HG03469 (cell line): ENCODE measurements around the gene ANKRD44.

ENCODE experiments used
- ATAC-seq: cut with Tn5 transposase; IDR thresholded peaks from one replicate; pipeline ENCODE4 v1.9.1; 2021; ENCODE audit warnings: mild to moderate bottlenecking, moderate library complexity, moderate number of reproducible peaks; ENCODE audit not compliant: unreplicated experiment

The ANKRD44 gene

GRCh38 chr2:197322724-197323720 lies 12.4 kb upstream of the ANKRD44 start:
- ATAC-seq: no peak

GRCh38 chr2:197322143-197322542 lies 11.6 kb upstream of the ANKRD44 start:
- ATAC-seq: no peak

- no peak for ATAC-seq
These were observed 4.8 kb upstream of the ANKRD44 start for GRCh38 chr2:197315371-197315770.

DNA sequence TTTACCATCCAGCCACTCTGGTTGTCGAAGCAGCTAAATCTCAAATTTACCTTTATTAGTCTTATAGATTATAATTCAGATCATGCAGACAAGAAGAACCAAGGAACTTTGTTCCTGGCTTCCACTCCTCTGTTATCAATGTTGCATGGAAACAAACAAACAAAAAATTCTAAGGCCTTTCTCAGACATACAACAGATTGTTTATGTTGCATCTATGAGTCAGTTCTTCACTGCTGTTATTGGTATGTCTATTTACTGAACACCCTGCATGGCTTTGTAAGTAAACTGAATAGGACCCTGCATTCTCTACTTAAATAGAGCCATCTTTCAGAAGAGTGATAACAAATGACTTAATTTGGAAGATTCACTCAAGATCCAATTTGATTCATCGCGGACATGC lies 1.6 kb upstream of the ANKRD44 start:
- no peak for ATAC-seq

DNA sequence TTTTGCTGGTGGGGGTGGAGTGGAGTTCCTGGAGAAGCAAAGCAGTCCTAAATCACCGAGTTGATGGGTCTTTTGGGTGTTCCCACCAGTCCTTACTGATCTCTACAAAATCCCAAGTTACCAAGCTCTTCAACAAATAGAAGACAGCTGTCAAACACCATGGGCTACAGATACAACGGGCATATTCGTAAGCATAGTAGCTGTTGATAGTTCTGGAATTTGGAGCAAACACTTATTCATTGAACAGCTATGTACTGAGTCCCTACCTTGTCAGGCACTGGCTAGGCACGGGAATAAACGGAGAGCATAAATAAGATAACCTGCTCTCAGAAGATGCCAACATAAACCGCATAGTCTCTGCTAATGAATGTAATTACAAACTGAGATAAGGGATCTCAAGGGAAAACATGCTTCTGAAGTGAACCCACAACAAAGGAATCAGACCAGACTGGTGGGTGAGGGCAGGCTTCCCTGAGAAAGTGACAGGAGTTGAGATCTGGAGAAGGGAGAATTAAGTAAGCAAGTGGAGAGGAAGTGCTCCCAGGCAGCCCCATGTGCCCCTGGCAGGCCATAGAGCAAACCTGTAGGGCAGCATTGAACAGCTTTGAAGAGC lies 947 bp upstream of the ANKRD44 start:
- ATAC-seq: no peak

GRCh38 chr2:197310987-197311420 lies 424 bp upstream of the ANKRD44 start:
- ATAC-seq: no peak

DNA sequence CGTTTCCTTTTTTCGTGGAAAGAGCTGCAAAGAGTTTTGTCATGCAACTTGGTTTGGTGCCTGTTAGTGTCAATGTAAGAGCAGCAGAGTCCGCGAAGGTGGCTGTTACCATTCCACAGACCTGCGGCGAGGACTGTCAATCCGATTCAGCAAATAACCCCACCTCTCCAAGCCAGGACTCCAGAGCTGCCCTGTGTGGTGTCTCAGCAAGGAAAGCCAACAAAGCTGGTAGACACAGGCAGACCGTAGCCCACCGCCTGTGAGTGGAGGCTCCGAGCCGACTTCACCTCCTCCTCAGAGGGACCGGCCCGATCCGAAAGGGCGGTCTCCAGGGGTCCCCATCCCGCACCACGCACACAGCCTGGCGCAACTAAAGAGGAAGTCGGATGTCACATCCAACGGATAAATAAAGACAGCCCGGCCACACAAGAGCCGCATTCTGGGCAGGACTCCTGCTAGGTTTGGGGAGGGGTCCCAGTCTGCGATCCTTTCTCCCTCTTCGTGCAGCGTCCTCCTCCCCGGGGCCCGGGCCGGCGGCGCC lies 819 bp downstream of the ANKRD44 start:
- ATAC-seq: no peak

DNA sequence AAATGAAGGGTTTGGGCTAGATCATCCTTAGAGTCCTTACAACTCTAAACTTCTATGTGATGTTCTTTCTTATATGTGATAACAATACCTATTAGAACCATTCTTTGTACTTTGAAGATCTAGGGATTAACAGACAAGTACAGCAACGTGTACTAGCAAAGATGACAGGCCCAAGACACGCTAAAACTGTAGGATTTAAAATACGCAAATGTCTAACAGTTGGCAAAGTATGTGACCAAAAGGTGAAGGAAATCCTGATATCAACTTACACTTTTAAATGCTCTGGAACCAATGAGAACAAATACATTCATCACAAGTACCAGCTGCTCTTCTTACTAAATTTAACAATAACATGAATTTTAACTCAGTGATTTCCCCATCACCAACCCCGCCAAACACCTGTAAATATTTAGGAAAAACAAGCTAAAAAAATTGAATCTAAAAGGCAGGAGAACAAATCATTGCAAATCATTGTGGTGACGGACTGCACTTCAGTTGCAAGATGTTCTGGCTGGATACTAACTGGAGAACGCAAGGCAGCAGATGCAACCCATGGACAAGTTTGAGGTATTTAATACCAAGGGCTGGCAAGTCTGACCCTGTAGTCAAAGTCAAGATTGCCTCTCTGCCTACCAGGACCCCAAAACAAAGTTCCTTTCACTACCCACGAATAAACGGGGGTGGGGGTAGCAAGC lies 1.4 kb downstream of the ANKRD44 start:
- ATAC-seq: no peak

- ATAC-seq: no peak
These were observed 2.0 kb downstream of the ANKRD44 start for GRCh38 chr2:197308585-197308984.

GRCh38 chr2:197307933-197308521 lies 2.6 kb downstream of the ANKRD44 start:
- no peak for ATAC-seq

GRCh38 chr2:197307236-197307932 lies 3.2 kb downstream of the ANKRD44 start:
- no peak for ATAC-seq

- no peak for ATAC-seq
These were observed 3.9 kb downstream of the ANKRD44 start for GRCh38 chr2:197306696-197307040.

DNA sequence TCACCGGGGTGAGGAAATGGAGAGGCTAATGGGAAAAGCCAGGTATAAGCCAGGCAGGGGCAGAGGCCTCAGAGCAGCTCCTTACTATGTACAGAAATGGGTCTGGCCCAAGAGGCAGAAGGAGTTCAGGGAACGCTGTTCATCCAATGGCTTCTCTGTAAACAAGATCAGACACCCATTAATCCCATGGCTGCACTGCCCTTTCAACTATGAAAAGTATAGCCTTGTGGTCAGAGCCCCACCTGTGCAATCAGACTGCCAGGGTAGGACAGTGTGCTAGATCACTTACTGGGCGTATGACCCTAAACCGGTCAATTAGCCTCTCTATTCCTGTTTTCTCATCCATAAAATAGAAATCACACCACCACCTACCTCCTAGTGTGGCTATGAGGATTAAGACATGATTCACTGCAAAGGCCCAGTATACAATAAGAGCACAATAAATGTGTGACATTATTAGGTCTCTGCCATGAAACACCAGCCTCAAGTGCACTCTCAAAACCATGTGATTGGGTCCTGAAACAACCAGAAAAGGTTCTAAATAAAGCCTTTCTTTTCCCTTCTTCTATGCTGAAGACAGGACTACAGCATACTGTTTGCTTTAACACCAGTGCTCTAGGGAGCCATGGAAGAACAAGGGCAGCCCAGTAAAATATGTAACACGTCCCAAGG lies 4.4 kb downstream of the ANKRD44 start:
- ATAC-seq: no peak

- no peak for ATAC-seq
These were observed 6.0 kb downstream of the ANKRD44 start for GRCh38 chr2:197304556-197305011.

GRCh38 chr2:197300139-197300538 lies 10.4 kb downstream of the ANKRD44 start:
- ATAC-seq: no peak

GRCh38 chr2:197298609-197299008 lies 12.0 kb downstream of the ANKRD44 start:
- ATAC-seq: no peak

DNA sequence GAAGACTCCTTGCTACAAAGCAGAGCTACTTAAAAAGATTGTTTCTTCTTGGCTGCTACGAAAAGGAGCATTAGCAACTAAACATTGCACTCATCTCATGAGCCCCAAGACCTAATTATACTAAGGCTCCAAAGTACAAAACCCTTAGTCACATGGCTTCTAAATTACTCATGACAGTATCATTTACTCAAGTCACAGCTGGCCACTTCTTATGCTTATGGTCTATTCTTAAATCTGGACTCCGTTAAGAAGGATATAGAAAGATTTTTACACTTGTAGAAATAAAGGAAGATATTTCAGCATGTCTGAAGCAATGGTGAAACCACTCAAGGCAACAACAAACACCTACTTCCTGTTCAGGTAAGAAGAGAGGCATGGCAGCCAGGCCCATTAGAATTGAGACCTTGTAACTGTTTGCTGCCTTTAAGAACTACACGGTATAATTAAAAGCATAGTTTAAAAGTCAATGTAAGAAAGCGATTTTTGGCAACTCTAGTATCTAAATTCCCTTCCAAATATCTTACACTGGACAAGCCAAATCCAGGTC lies 12.7 kb downstream of the ANKRD44 start:
- ATAC-seq: no peak

DNA sequence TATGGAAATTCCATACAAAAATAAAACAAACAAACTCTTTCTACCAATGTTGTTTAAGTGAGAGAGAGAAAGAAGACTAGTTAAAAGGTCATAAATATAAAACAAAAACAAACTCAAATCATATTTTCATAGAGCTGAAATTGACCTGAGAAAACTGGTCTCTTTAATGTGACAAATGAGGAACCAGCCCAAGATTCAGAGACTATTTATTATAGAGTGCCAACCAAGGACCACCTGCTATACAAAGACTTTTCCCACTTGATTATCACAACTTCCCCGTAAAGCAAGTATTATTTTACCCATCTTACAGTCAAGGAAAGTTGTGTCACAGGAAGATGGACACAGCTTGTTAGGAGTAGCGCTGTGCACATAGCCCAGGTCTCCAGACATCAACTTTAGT lies 13.3 kb downstream of the ANKRD44 start:
- no peak for ATAC-seq

DNA sequence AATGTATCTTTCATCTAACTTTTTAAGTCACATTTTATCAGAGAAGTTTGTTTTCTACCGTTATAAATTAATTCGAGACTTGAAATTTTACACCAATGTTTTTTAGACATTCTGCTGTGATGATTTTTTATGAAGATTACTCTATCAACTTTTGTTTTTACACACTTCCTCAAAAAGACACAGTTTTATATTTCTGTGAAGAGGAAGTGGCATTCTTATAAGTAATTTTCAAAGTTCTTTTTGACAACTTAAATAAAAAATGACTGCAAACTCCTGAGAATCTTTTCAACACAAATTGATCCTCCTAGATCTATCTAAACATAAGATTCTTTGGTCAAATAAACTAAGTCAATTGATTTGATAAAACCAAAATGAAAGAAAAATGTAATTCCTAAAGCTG lies 13.7 kb downstream of the ANKRD44 start:
- no peak for ATAC-seq
